H1 (cell line): ENCODE measurements around the gene CRYBB2. TPM values are rescaled to one million over a fixed set of nuclear protein-coding genes. Genes with fewer than 3 reads are reported as not detected.

Experiments used
- CTCF ChIA-PET: fragments of 300-600 bp; sonication (Branson Sonifier 250); formaldehyde crosslinking; loops from one replicate; lab custom pipeline; 2021; ENCODE audit not compliant: partially characterized antibody; lab: Charles Lee
- POLR2A ChIA-PET: fragments of 300-600 bp; sonication (Branson Sonifier 250); formaldehyde crosslinking; loops from one replicate; lab custom pipeline; 2021; ENCODE audit warnings: inconsistent platforms; ENCODE audit not compliant: partially characterized antibody; lab: Charles Lee
- DNase-seq, 2 experiments: peaks; one replicate each; pipeline versions ENCODE4 v3.0.0 to v3.0.0-alpha.2; 2010 to 2022; ENCODE audit warnings: low spot score in 2 of 2, low read depth in 1 of 2, mixed read lengths in 1 of 2
- FAIRE-seq: peaks from 2 replicates; lab custom pipeline; 2011; peaks lifted over from hg19 to GRCh38; lab: Jason Lieb, UNC
- H2AFZ ChIP-seq: 2 replicates; pipeline ENCODE4 v1.8.1; 2012; ENCODE audit warnings: low read length, inconsistent platforms
- H2AK5ac ChIP-seq: 2 replicates; pipeline ENCODE4 v1.6.1; 2013; ENCODE audit warnings: low read depth, low read length
- H2BK120ac ChIP-seq: replicated peaks from 2 replicates; pipeline ENCODE3; 2013; ENCODE audit warnings: low read depth, low read length, inconsistent platforms
- H2BK12ac ChIP-seq: 2 replicates; pipeline ENCODE4 v1.6.1; 2013; ENCODE audit warnings: low read depth, low read length
- H2BK15ac ChIP-seq: 2 replicates; pipeline ENCODE4 v1.6.1; 2013; ENCODE audit warnings: low read length
- H2BK20ac ChIP-seq: 2 replicates; pipeline ENCODE4 v1.6.1; 2013; ENCODE audit warnings: low read length
- H2BK5ac ChIP-seq: 2 replicates; pipeline ENCODE4 v1.6.1; 2013; ENCODE audit warnings: low read depth, low read length
- H3K14ac ChIP-seq: 2 replicates; pipeline ENCODE4 v1.6.1; 2013; ENCODE audit warnings: inconsistent platforms; ENCODE audit not compliant: insufficient read length
- H3K18ac ChIP-seq: 2 replicates; pipeline ENCODE4 v1.6.1; 2013; ENCODE audit warnings: low read length; ENCODE audit errors: extremely low read depth
- H3K23ac ChIP-seq: 2 replicates; pipeline ENCODE4 v1.6.1; 2013; ENCODE audit warnings: inconsistent platforms; ENCODE audit not compliant: insufficient read length
- H3K23me2 ChIP-seq: 2 replicates; pipeline ENCODE4 v1.6.1; 2013; ENCODE audit warnings: low read depth, low read length
- H3K27ac ChIP-seq: 2 replicates; pipeline ENCODE4 v1.6.1; 2011; ENCODE audit warnings: low read depth, low read length, inconsistent platforms
- H3K27me3 ChIP-seq, 4 experiments: replicated peaks in 1 of 4; 1 replicate in 1 of 4; 2 replicates in 3 of 4; pipeline versions ENCODE4 v1.6.1 to v1.8.1; 2011 to 2013; ENCODE audit warnings: low read length in 3 of 4, mild to moderate bottlenecking in 3 of 4, inconsistent platforms in 2 of 4, mixed read lengths in 2 of 4, moderate library complexity in 1 of 4; ENCODE audit not compliant: control insufficient read depth in 3 of 4, insufficient read depth in 3 of 4; ENCODE audit errors: extremely low read depth in 1 of 4
- H3K36me3 ChIP-seq, 4 experiments: 2 replicates each; pipeline versions ENCODE4 v1.6.1 to v1.8.1; 2011 to 2013; ENCODE audit warnings: mild to moderate bottlenecking in 4 of 4, low read length in 3 of 4, moderate library complexity in 2 of 4, control low read depth in 1 of 4, inconsistent platforms in 1 of 4; ENCODE audit not compliant: insufficient read depth in 4 of 4, control insufficient read depth in 2 of 4
- H3K4ac ChIP-seq: replicated peaks from 2 replicates; pipeline ENCODE3; 2013; ENCODE audit warnings: low read length, low read depth, mixed read lengths, inconsistent platforms; ENCODE audit not compliant: insufficient read length
- H3K4me1 ChIP-seq, 4 experiments: replicated peaks in 1 of 4; 1 replicate in 1 of 4; 2 replicates in 3 of 4; pipeline versions ENCODE4 v1.6.1 to v1.8.1; 2011 to 2013; ENCODE audit warnings: low read length in 3 of 4, inconsistent platforms in 2 of 4, mixed read lengths in 1 of 4; ENCODE audit not compliant: insufficient read depth in 4 of 4, control insufficient read depth in 3 of 4
- H3K4me2 ChIP-seq, 2 experiments: 2 replicates each; pipeline versions ENCODE4 v1.6.1 to v1.8.1; 2011 to 2013; ENCODE audit warnings: low read depth in 2 of 2, low read length in 2 of 2, control low read depth in 1 of 2, inconsistent platforms in 1 of 2, mild to moderate bottlenecking in 1 of 2; ENCODE audit not compliant: insufficient read depth in 1 of 2
- H3K4me3 ChIP-seq, 4 experiments: fragments of 200-600, 300-600 bp in 1 of 4; sonication (generic), shearing (Covaris generic), sonication (Bioruptor Twin) in 1 of 4; 2 replicates each; pipeline versions ENCODE4 v1.5.1 to v1.8.1; 2011 to 2016; ENCODE audit warnings: low read length in 4 of 4, low read depth in 3 of 4, control low read depth in 2 of 4, inconsistent platforms in 2 of 4, mild to moderate bottlenecking in 2 of 4, mixed read lengths in 1 of 4, moderate library complexity in 1 of 4; ENCODE audit not compliant: insufficient read depth in 2 of 4; ENCODE audit errors: extremely low read depth in 1 of 4
- H3K56ac ChIP-seq: replicated peaks from 2 replicates; pipeline ENCODE3; 2013; ENCODE audit warnings: low read depth, mild to moderate bottlenecking, mixed read lengths, low read length, inconsistent platforms; ENCODE audit not compliant: insufficient read length
- H3K79me1 ChIP-seq: 2 replicates; pipeline ENCODE4 v1.6.1; 2013; ENCODE audit warnings: low read depth, low read length, control low read depth
- H3K79me2 ChIP-seq, 2 experiments: 2 replicates each; pipeline versions ENCODE4 v1.6.1 to v1.8.1; 2012 to 2013; ENCODE audit warnings: low read length in 2 of 2, mild to moderate bottlenecking in 2 of 2, inconsistent platforms in 1 of 2; ENCODE audit not compliant: insufficient read depth in 2 of 2, control insufficient read depth in 1 of 2
- H3K9ac ChIP-seq, 4 experiments: replicated peaks in 1 of 4; 1 replicate in 1 of 4; 2 replicates in 3 of 4; pipeline versions ENCODE4 v1.6.1 to v1.8.1; 2011 to 2013; ENCODE audit warnings: low read depth in 3 of 4, low read length in 3 of 4, control low read depth in 2 of 4, mild to moderate bottlenecking in 2 of 4, moderate library complexity in 2 of 4, inconsistent platforms in 1 of 4; ENCODE audit errors: extremely low read depth in 1 of 4
- H3K9me3 ChIP-seq, 2 experiments: 2 replicates each; pipeline versions ENCODE4 v1.6.1 to v1.8.1; 2012 to 2013; ENCODE audit warnings: mild to moderate bottlenecking in 2 of 2, moderate library complexity in 2 of 2, control low read depth in 1 of 2, inconsistent platforms in 1 of 2, low read depth in 1 of 2, low read length in 1 of 2, mixed read lengths in 1 of 2; ENCODE audit not compliant: insufficient read depth in 2 of 2
- H4K20me1 ChIP-seq, 2 experiments: replicated peaks in 1 of 2; 2 replicates each; pipeline versions ENCODE3 to v1.8.1; 2011 to 2013; ENCODE audit warnings: inconsistent platforms in 2 of 2, low read length in 2 of 2, mild to moderate bottlenecking in 1 of 2; ENCODE audit not compliant: insufficient read depth in 2 of 2, control insufficient read depth in 1 of 2
- H4K5ac ChIP-seq: 2 replicates; pipeline ENCODE4 v1.6.1; 2013; ENCODE audit warnings: low read length, low read depth, mixed read lengths, inconsistent platforms; ENCODE audit not compliant: insufficient read length
- H4K8ac ChIP-seq: 2 replicates; pipeline ENCODE4 v1.8.0; 2013; ENCODE audit warnings: mild to moderate bottlenecking, moderate library complexity, low read length, inconsistent platforms; ENCODE audit not compliant: insufficient read depth; ENCODE audit errors: extremely low read depth
- H4K91ac ChIP-seq: replicated peaks from 2 replicates; pipeline ENCODE3; 2013; ENCODE audit warnings: low read length, mixed read lengths, inconsistent platforms; ENCODE audit not compliant: insufficient read length
- ATF3 ChIP-seq: IDR thresholded peaks from 2 replicates; pipeline ENCODE4 v1.6.1; 2011; ENCODE audit warnings: low read depth, mild to moderate bottlenecking, low read length; ENCODE audit not compliant: insufficient read depth
- GABPA ChIP-seq: IDR thresholded peaks from 2 replicates; pipeline ENCODE4 v1.6.1; 2011; ENCODE audit warnings: mild to moderate bottlenecking, low read length, moderate library complexity, borderline replicate concordance; ENCODE audit not compliant: insufficient read depth
- HDAC6 ChIP-seq: IDR thresholded peaks from one replicate; pipeline ENCODE4 v1.7.1; 2012; ENCODE audit warnings: low read depth, mild to moderate bottlenecking, inconsistent platforms, low read length, moderate library complexity
- JUND ChIP-seq: IDR thresholded peaks from 2 replicates; pipeline ENCODE4 v1.6.1; 2011; ENCODE audit warnings: mild to moderate bottlenecking, improper control_type of control experiment, low read length
- KDM1A ChIP-seq: fragments of 200-600, 300-600 bp; sonication (generic); IDR thresholded peaks from 2 replicates; pipeline ENCODE4 v1.7.1; 2016; ENCODE audit warnings: mild to moderate bottlenecking, low read length, borderline replicate concordance
- NANOG ChIP-seq: IDR thresholded peaks from 2 replicates; pipeline ENCODE4 v1.6.1; 2011; ENCODE audit warnings: low read length, low read depth, mild to moderate bottlenecking, inconsistent platforms; ENCODE audit not compliant: insufficient read depth, poor library complexity, severe bottlenecking
- RAD21 ChIP-seq, 2 experiments: IDR thresholded peaks in 1 of 2; conservative IDR thresholded peaks in 1 of 2; 2 replicates each; pipeline ENCODE4 v1.6.1; 2011; ENCODE audit warnings: low read depth in 2 of 2, low read length in 2 of 2, improper control_type of control experiment in 1 of 2, inconsistent platforms in 1 of 2, mild to moderate bottlenecking in 1 of 2, moderate library complexity in 1 of 2
- RXRA ChIP-seq: IDR thresholded peaks from 2 replicates; pipeline ENCODE4 v1.6.1; 2011; ENCODE audit warnings: low read depth, mild to moderate bottlenecking, low read length, moderate library complexity; ENCODE audit not compliant: insufficient read depth
- SIX5 ChIP-seq: IDR thresholded peaks from 2 replicates; pipeline ENCODE4 v1.6.1; 2011; ENCODE audit warnings: mild to moderate bottlenecking, low read depth, low read length
- SUZ12 ChIP-seq: fragments of 200-600 bp; sonication (generic); IDR thresholded peaks from 2 replicates; pipeline ENCODE4 v1.6.1; 2012; ENCODE audit warnings: mild to moderate bottlenecking, inconsistent platforms, low read length, moderate library complexity, mixed read lengths
- TBP ChIP-seq: IDR thresholded peaks from 2 replicates; pipeline ENCODE4 v1.6.1; 2011; ENCODE audit warnings: low read depth, low read length, improper control_type of control experiment
- TEAD4 ChIP-seq: IDR thresholded peaks from 2 replicates; pipeline ENCODE4 v1.6.1; 2012; ENCODE audit warnings: low read depth, low read length, inconsistent platforms, mixed read lengths
- WGBS, 2 experiments: shearing (Covaris generic) in 1 of 2; methylation state at CpG; one replicate each; pipeline versions ENCODE4 v1.1.6 to v1.1.7; 2013 to 2015; ENCODE audit warnings: low lambda C conversion rate in 2 of 2, mixed read lengths in 2 of 2, inconsistent platforms in 1 of 2, low coverage in 1 of 2, missing lambda C conversion rate in 1 of 2; ENCODE audit not compliant: insufficient replicate concordance in 2 of 2, insufficient coverage in 1 of 2, insufficient read length in 1 of 2; ENCODE audit errors: extremely low coverage in 1 of 2, missing lambda C conversion rate in 1 of 2; 5-methylcytosine and 5-hydroxymethylcytosine counted together
- polyA plus RNA-seq, 7 experiments: library from polyadenylated mRNA; depleted of rRNA in 3 of 7; stranded (reverse) in 5 of 7; unstranded in 2 of 7; fragments of >200 nt in 5 of 7; fragments of 200-250 nt in 2 of 7; gene quantifications; 1 replicate in 5 of 7; 2 replicates in 1 of 7; 4 replicates in 1 of 7; pipeline versions ENCODE4 v1.2.1 to v1.2.3, GENCODE V29; 2011 to 2013; ENCODE audit warnings: missing spikeins in 2 of 7, mixed read lengths in 2 of 7
- total RNA-seq: library from RNA; stranded (reverse); fragmentation: NEBNext Ultra II Directional; extraction: Animal tissue kit (Norgen Biotek cat#: 25700); gene quantifications from 2 replicates; pipeline ENCODE4 v1.2.1, GENCODE V29; 2021

Gene CRYBB2
- total and polyA plus RNA-seq, 2 of the 8 experiments (the other 6 are each of a cell fraction or from before 2014, with no cell fraction given), result 0.12 TPM; not detected in 1

DNA sequence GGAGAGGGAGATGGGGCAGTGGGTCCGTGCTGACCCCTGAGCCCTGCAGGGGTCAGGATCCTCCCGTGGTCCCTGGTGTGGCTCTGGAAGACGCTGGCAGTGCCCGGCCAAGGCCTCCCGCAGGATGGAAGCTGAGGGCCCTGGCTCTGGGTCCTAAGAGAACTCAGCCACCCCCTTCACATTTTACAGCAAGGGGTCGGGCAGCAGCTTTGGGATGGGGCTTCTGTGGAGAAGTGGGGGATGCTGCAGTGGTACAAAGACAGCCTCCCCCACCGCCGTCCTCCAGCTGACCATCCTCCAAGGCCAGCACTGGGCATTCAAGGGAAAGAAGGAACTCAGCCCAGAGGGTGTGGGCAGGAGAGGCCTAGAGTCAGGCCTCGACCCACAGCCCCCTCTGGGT, 41.5 kb upstream of the CRYBB2 start:
- Histone ChIP-seq H3K4me1 (0 out of 7 replicates have a peak, but pooled peaks cover 0 to 4% (median 0%) of the 10 kb centered on the region in 4 experiments), H3K14ac (no peak overlapping the region), H3K4me3 (no peak overlapping the region), H3K36me3 (no peaks in the 10 kb centered on the region; a peak in 3 of 8 replicates), H3K27me3 (no peaks in the 10 kb centered on the region), H2AFZ (no peak overlapping the region), H4K91ac (no peak overlapping the region), H3K9ac (no peak overlapping the region), H3K79me2 (no peaks in the 10 kb centered on the region), H3K23ac (no peak overlapping the region), H2AK5ac (no peak overlapping the region), H2BK5ac (no peak overlapping the region), H2BK15ac (no peak overlapping the region), H2BK12ac (no peak overlapping the region), H3K79me1 (no peaks in the 10 kb centered on the region), H4K20me1 (no peaks in the 10 kb centered on the region), H3K18ac (no peak overlapping the region), H3K27ac (no peak overlapping the region), H4K5ac (no peak overlapping the region), H3K9me3 (no peaks in the 10 kb centered on the region; a peak in 1 of 4 replicates), H3K56ac (no peak overlapping the region), H3K4ac (no peak overlapping the region), H3K4me2 (no peak overlapping the region), H3K23me2 (no peaks in the 10 kb centered on the region), H2BK120ac (no peak overlapping the region), H2BK20ac (no peak overlapping the region), H4K8ac (no peak overlapping the region)
- WGBS, 2 experiments, result 99% methylated on average over 9 of the region's 9 CpGs; no CpG with 5 or more reads in 1 of the 2 experiments
- ChIA-PET POLR2A (no interaction called here), CTCF (interaction anchor here (1.0 kb wide), 1 partner anchor 106 kb away, joined by 3 read pairs; no protein-coding TSS in a partner anchor)
- FAIRE-seq, result no peak
- no peak for DNase-seq
- TF ChIP-seq RAD21 (IDR thresholded peaks at IDR 0.05 in 1 of 2, conservative IDR thresholded peaks at IDR 0.05 in 1 of 2; ENCODE audit: low read depth in 2 of 2, low read length in 2 of 2) (no peak), NANOG (no peak), SIX5 (no peak), RXRA (no peak), TBP (no peak), KDM1A (no peak), JUND (no peak), GABPA (no peak), HDAC6 (no peak), SUZ12 (no peak), ATF3 (no peak), TEAD4 (no peak)
